Measurements from ENCODE around the gene RPS8.

- no peak for TF ChIP-seq CTCF (IDR thresholded peaks at IDR 0.05)
- no peak for TF ChIP-seq EZH2 (IDR thresholded peaks at IDR 0.05)
These were observed 26.4 kb downstream of the RPS8 start for GRCh38 chr1:44801491-44802305.
